NCI-H1930 (cell line): Measurements from ENCODE around the gene UQCC5.

Source experiments
- DNase-seq, 2 experiments: peaks; one replicate each; lab custom pipeline; 2025; lab: John Stamatoyannopoulos, UW

Gene UQCC5

GRCh38 chr3:52504977-52505376, 31.4 kb upstream of the UQCC5 start:
- DNase-seq, result no peak

DNA sequence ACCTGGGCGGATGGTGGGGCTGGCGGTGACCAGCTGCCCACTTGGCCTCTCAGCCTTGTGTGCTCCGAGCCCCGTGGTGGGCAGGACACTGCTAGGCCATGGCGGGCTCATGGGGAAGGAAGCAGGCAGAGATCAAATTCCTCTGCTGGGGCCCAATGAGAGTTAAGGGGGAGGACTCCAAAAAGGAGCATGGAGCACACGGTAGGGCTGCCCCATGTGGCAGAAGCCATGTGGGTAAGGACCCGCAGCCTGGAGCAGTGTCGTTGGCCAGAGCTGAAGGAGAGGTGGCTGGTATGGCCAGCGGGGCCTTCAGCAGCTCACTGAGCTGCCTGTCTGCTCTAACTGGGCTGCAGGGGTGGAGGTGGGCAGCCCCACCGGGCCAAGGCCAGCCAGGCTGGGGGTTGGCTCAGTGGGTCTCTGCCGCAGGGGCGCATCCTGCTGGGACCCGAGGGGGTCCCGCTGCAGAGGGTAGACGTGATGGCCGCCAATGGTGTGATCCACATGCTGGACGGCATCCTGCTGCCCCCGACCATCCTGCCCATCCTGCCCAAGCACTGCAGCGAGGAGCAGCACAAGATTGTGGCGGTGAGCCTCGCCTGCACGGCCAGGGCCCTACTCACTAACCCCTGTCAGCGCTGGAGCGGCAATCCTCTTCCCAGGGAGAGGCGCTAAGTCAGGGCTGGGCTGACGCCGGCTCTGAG, 30.0 kb upstream of the UQCC5 start:
- no peak for DNase-seq

DNA sequence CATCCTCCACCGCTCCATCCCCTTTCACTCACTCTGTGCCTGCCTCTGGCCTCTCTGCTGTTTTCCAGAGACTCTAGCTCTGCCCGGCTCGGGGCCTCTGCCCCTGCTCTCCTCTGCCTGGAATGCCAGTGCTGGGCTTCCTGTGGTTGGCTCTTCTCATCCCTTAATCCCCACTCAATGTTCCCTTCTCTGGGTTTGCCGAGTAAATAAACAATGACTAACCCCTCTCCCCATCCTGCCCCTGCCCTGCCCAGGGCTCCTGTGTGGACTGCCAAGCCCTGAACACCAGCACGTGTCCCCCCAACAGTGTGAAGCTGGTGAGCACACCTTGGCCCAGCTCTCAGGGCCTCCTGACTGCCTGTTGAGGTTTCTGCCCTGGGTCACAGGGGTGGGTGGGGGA, 29.0 kb upstream of the UQCC5 start:
- no peak for DNase-seq

DNA sequence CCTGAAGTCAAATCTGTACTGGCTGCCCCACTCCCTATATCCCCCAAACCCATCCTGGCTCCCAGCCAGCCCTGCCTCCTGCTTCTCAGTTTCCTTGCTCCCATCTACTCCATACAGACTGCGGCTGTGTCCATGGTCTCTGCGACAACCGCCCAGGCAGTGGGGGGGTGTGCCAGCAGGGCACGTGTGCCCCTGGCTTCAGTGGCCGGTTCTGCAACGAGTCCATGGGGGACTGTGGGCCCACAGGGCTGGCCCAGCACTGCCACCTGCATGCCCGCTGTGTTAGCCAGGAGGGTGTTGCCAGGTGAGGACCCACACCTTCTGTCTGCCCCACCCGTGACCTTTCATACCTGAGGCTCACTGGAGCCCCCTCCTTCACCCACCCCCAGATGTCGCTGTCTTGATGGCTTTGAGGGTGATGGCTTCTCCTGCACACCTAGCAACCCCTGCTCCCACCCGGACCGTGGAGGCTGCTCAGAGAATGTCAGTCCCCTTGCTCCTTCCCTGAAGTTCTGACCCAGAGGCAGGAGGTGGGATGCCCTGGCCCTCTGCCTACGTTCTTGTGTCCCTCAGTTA, 26.6 kb upstream of the UQCC5 start:
- DNase-seq, result no peak

- no peak for DNase-seq
Measured at GRCh38 chr3:52511509-52511908, 24.9 kb upstream of the UQCC5 start.

- no peak for DNase-seq
Measured at GRCh38 chr3:52512105-52512504, 24.3 kb upstream of the UQCC5 start.

- no peak for DNase-seq
Measured at GRCh38 chr3:52512727-52513126, 23.7 kb upstream of the UQCC5 start.

DNA sequence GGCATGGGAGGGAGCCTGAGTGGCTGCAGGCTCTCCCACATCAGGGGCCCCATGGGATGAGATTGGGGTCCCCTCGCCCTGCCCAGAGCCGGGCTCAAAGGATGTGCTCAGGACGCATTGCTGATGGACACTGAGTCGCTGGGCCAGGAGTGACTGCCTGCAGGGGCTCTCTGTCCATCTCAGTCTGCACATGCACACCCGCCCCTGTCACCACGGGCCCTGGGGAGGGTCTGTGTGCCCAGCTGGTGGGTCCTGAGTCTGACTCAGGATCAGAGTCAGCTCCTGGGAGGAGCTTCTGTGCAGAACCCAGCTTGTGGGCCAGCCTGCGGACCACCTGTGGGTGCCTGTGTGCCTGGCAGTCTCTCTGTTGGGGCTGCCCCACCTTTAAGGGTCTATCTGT, 23.1 kb upstream of the UQCC5 start:
- DNase-seq, result no peak

GRCh38 chr3:52514576-52514975, 21.8 kb upstream of the UQCC5 start:
- no peak for DNase-seq

DNA sequence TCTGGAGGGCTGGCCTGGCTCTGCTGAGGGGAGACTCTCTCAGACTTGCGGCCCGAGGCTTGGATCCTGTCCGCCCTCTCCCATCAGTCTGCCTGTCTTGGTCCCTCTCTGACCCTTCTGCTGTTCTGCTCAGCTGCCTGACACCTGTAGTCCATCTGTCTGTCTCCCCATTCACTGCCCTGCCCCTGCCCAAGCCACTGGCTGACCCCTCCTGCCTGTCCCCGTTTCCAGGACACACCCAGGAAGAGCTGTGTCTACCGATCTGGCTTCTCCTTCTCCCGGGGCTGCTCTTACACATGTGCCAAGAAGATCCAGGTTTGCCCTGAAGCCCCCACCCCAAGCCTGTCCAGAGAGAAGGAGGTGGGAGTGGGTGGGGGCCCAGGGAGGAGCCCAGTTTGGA, 21.2 kb upstream of the UQCC5 start:
- DNase-seq, result no peak

GRCh38 chr3:52516509-52517195, 19.8 kb upstream of the UQCC5 start:
- no peak for DNase-seq

DNA sequence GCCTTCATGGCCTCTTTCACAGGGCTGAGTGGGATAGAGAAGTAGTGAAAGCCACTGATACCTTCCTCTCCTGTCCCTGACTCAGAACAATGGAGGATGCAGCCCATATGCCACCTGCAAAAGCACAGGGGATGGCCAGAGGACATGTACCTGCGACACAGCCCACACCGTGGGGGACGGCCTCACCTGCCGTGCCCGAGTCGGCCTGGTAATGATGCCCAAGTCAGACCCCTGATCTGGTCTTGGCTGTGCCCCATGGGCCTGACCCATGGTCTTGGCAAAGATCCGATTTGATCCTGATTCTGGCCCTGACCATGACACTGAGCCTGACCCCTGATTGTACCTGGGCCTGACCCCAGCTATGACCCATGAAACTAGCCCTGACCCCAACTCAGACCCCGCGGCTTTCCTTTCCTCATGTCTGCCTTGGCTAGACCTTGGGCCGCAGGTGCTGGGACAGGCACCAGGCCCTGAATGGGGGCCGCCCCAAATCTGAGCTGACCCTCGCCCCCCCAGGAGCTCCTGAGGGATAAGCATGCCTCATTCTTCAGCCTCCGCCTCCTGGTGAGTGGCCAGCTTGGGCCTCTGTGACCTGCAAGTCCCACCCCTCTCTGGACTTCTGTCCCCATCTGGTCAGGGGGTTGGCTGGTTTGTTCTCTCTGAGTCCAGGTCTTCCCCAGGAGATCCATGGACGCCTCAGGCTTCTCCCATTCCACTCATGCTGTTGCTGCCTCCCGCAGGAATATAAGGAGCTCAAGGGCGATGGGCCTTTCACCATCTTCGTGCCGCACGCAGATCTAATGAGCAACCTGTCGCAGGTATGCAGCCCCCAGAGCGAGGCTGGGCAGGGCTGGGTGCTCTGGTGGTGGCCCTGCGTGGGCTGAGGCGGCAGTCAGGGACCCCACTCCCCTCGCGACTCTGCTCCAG, 18.3 kb upstream of the UQCC5 start:
- DNase-seq, result no peak

DNA sequence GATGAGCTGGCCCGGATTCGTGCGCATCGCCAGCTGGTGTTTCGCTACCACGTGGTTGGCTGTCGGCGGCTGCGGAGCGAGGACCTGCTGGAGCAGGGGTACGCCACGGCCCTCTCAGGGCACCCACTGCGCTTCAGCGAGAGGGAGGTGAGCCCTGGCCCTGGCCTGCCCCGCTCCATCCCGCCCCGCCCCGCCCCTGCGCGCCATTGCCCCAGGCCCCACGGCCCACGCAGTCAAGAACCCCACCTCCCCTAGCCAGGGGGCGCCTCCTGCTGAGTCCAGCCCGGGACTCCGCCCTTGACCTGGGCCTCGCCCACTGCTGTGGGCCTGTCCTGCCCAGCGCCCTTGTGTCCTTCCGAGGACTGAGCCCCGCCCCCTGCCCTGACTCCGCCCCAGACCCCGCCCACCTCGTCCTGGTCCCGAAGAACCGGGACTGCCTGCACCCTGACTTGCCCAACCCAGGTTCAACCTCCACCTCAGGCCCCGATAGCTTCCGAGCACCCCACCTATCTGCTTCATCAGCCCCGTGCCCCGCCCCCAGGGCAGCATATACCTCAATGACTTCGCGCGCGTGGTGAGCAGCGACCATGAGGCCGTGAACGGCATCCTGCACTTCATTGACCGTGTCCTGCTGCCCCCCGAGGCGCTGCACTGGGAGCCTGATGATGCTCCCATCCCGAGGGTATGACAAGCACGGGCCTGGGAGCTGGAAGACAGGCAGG, 17.5 kb upstream of the UQCC5 start:
- no peak for DNase-seq

GRCh38 chr3:52519445-52520140, 16.8 kb upstream of the UQCC5 start:
- DNase-seq, result no peak

GRCh38 chr3:52520141-52520667, 16.2 kb upstream of the UQCC5 start:
- no peak for DNase-seq

DNA sequence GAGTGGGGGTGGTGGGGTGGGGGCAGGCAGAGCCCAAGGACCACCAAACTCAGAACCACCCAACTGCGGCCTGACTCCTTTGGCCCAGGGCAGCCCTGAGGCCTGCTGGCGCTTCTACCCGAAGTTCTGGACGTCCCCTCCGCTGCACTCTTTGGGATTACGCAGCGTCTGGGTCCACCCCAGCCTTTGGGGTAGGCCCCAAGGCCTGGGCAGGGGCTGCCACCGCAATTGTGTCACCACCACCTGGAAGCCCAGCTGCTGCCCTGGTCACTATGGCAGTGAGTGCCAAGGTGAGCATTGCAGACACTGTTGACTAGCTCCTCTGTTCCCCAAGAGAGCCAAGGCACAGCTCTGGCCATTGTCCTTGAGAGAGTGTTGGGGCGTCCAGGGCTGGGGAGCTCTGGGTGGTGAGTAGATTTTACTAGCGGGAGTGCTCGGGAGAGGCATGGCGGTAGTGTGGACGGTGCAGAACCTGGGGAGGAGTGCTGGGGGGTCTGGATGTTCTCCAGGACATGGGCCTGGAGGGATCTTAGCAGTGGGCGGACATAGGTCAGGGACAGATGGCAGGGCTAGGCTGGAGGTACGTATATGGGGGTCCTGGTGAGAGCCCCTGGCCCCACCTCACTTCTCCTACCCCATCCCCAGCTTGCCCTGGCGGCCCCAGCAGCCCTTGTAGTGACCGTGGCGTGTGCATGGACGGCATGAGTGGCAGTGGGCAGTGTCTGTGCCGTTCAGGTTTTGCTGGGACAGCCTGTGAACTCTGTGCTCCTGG, 15.5 kb upstream of the UQCC5 start:
- no peak for DNase-seq

DNA sequence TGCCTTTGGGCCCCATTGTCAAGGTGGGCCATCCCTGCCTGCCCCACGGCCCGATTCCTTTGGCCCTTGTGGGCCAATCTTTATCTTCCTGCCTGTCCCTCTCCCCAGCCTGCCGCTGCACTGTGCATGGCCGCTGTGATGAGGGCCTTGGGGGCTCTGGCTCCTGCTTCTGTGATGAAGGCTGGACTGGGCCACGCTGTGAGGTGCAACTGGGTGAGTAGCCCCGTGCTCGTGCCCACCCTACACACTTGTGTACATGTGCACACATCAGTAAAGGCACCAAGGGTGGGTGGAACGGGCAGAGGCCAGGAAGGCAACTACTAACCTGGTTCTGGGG, 14.9 kb upstream of the UQCC5 start:
- no peak for DNase-seq

- DNase-seq, result no peak
Measured at GRCh38 chr3:52521881-52522650, 14.3 kb upstream of the UQCC5 start.

DNA sequence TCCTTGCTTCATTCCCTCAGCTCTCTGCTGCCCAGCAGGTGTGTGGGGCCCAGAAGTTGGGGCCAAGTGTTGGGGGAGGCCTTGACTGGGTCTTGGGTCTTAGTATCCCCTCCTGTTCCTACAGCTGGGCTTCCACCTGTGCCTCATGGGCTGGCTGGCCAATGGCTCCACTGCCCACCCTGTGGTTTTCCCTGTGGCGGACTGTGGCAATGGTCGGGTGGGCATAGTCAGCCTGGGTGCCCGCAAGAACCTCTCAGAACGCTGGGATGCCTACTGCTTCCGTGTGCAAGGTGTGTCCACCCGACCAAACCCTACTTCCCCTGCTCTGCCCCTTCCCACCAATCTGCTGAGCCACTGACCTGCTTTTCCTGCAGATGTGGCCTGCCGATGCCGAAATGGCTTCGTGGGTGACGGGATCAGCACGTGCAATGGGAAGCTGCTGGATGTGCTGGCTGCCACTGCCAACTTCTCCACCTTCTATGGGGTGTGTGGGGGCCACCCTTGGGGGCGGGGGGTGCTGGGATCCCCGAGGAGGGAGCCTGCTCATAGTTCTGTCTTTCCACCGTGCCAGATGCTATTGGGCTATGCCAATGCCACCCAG, 13.7 kb upstream of the UQCC5 start:
- no peak for DNase-seq
